ENCODE results near the gene KLHDC4. TPM values are rescaled to one million over a fixed set of nuclear protein-coding genes. Genes with fewer than 3 reads are reported as not detected.
A peak's percentile ranks its signal among the peaks of the same experiment; 100 is the strongest.

The KLHDC4 gene
- total RNA-seq, 6 donors from 2014 or later = 30.7 to 248 (median 37.5) TPM

- no peak for TF ChIP-seq POLR2A (IDR thresholded peaks at IDR 0.05)
- Histone ChIP-seq H3K9me3 (no peaks in the 10 kb centered on the region), H3K36me3 (peaks cover 2 to 46% (median 36%) of the 10 kb centered on the region in 4 donors), H3K4me1 (peaks cover 7 to 26% (median 9%) of the 10 kb centered on the region in 4 donors), H3K4me3 (no peak overlapping the region), H3K27me3 (no peaks in the 10 kb centered on the region), H3K27ac (no peak overlapping the region)
- no peak for ATAC-seq (ENCODE audit: low FRiP score in 2 of 2)
- no peak for DNase-seq
- 86% methylated on average over 19 of the region's 19 CpGs for WGBS, 2 donors
Observed at GRCh38 chr16:87724490-87725291, 41.1 kb downstream of the KLHDC4 start.

DNA sequence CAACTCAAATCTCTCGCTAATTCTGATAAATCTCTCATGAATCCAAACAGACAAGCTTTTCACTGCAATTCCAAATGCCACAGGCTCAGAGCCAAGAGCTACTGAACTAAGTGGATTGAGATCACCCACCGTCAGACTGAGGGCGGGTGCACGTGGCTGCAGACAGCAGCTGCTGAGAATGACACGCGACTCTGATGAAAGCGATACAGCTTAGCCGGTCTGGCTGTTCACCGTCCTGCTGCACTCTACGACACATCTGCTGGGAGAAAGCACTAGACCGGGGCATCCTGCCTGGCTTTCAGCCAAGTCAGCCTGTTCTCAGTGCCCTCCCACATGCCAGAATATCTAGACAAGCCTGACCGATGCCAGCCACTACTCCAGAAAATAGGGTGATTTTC lies 42.6 kb downstream of the KLHDC4 start:
- 34 to 43% methylated on average over 5 to 12 of the region's 12 CpGs for WGBS, 2 donors
- Histone ChIP-seq H3K27me3 (no peaks in the 10 kb centered on the region), H3K27ac (no peak overlapping the region), H3K36me3 (peaks cover 2 to 39% (median 28%) of the 10 kb centered on the region in 4 donors), H3K4me3 (no peak overlapping the region), H3K4me1 (peaks cover 7 to 26% (median 9%) of the 10 kb centered on the region in 4 donors), H3K9me3 (no peaks in the 10 kb centered on the region)
- ATAC-seq (ENCODE audit: low FRiP score in 2 of 2) (no peak), DNase-seq (peak in 1 of 2 donors; percentile 59)
- TF ChIP-seq EP300 (IDR thresholded peaks at IDR 0.05) (no peak), POLR2A (IDR thresholded peaks at IDR 0.05) (no peak), CTCF (IDR thresholded peaks at IDR 0.05) (no peak), POLR2AphosphoS5 (IDR thresholded peaks at IDR 0.05) (no peak)

GRCh38 chr16:87722590-87723225 lies 43.1 kb downstream of the KLHDC4 start:
- no peak for DNase-seq
- Histone ChIP-seq H3K4me3 (no peak overlapping the region), H3K4me1 (peaks cover 7 to 26% (median 9%) of the 10 kb centered on the region in 4 donors), H3K27me3 (no peaks in the 10 kb centered on the region), H3K27ac (no peak overlapping the region), H3K9me3 (no peaks in the 10 kb centered on the region), H3K36me3 (peaks cover 2 to 40% (median 27%) of the 10 kb centered on the region in 4 donors)
- WGBS, 2 donors = 95 to 96% methylated on average over 13 to 19 of the region's 19 CpGs
- no peak for TF ChIP-seq POLR2AphosphoS5 (IDR thresholded peaks at IDR 0.05)
- TF ChIP-seq EP300 (IDR thresholded peaks at IDR 0.05) = no peak
- TF ChIP-seq POLR2A (IDR thresholded peaks at IDR 0.05) = no peak
- no peak for TF ChIP-seq CTCF (IDR thresholded peaks at IDR 0.05)
- ATAC-seq (ENCODE audit: low FRiP score in 2 of 2) = peak in 1 of 2 donors; percentile 20

DNA sequence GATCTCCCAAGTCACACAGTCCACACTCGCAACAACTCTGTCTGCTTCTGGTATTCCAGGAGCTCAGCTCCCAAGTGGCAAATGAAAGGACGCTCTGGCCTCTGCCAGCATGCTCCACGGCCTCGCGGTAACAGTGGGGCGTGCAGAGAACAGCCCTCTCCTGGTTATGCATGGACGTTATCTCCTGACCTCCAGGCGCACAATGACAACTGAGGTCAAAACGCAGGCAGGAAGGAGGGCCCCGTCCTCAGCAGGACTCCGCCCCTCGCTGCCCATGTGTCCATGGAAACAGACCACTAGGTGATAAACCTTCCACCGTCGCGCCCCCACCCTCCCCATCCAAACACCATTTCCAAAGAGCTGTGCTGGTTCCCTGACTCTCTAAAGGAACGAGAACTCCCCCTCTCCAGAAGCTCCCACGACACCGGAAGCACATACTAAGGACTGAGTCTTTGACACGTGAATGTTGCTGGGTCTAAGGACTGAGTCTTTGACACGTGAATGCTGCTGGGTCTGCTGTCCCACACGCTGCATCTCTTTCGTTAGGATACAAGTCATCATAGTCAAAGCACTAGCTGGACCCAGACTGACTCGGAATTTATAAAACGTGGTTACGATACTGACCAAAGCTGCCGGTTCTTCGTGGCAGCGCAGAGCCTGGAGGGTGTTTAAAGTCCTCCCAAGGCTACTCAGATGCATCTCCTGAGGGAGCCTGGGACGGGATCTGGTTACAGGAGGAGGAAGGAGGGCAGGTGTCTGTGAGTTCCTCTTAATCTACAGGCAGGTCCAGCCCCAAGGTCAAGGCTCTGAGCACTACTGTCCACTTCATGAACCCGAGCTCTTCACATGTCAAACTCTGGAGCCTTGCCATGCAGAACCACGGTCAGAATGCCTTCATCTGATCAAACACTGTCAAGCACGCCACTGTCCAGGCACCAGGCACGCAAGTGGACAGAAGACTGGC lies 43.9 kb downstream of the KLHDC4 start:
- H3K27ac ChIP-seq = no peak overlapping the region
- H3K4me1 ChIP-seq = peaks cover 7 to 26% (median 9%) of the 10 kb centered on the region in 4 donors
- ATAC-seq (ENCODE audit: low FRiP score in 2 of 2) (no peak), DNase-seq (no peak)
- 90% methylated on average over 24 to 32 of the region's 33 CpGs for WGBS, 2 donors
- H3K9me3 ChIP-seq = no peaks in the 10 kb centered on the region
- no peak overlapping the region for H3K4me3 ChIP-seq
- H3K36me3 ChIP-seq = peaks cover 2 to 38% (median 23%) of the 10 kb centered on the region in 4 donors
- H3K27me3 ChIP-seq = no peaks in the 10 kb centered on the region
- TF ChIP-seq CTCF (IDR thresholded peaks at IDR 0.05) = no peak
- TF ChIP-seq EP300 (IDR thresholded peaks at IDR 0.05) = no peak
- no peak for TF ChIP-seq POLR2A (IDR thresholded peaks at IDR 0.05)
- TF ChIP-seq POLR2AphosphoS5 (IDR thresholded peaks at IDR 0.05) = no peak

All from upper lobe of left lung (tissue), 6 donors.